ENCODE measurements around the gene AGMO.
"Not testable (repeated sequence)": the region's sequence is repeated elsewhere in the genome, so short reads cannot be mapped to it uniquely, and the experiment has no call there.

AGMO gene

DNA sequence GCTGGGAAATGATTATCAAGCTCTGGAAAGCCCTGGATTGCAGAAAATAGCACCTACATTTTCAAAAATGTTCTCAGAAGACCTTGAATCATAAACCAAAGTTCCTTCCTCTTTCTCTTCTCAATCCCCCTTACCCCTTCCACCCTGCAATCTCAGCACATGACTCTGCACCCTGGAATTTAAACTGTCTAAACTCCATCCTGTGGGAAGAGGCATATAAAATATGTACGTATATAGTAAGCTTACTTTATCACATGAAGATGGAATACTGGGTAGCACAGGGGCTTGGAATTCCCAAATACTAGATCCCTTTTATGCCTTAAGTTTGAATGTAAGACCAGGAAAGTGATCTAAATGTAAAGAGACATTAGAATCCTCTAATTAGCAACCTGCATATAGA, 7.7 kb downstream of the AGMO start:
- H3K36me3 ChIP-seq (ENCODE audit: insufficient read depth): no peaks in the 10 kb centered on the region
- no peak overlapping the region for H3K4me3 ChIP-seq (IDR thresholded peaks at IDR 0.05; ENCODE audit: insufficient read depth, low read depth, low read length)
- H3K27me3 ChIP-seq (ENCODE audit: insufficient read depth, low read depth): no peaks in the 10 kb centered on the region
- no peaks in the 10 kb centered on the region for H4K20me1 ChIP-seq (ENCODE audit: insufficient read depth)
- no peak overlapping the region for H3K27ac ChIP-seq
- TF ChIP-seq CTCF (conservative IDR thresholded peaks at IDR 0.05; ENCODE audit: low read depth, low read length): no peak
- H3K79me2 ChIP-seq (ENCODE audit: insufficient read depth, low read depth): no peaks in the 10 kb centered on the region
- H3K9ac ChIP-seq: no peak overlapping the region
- H3K4me1 ChIP-seq (ENCODE audit: low read depth, poor library complexity, severe bottlenecking): no peaks in the 10 kb centered on the region
- no peak overlapping the region for H3K4me2 ChIP-seq
- no peak overlapping the region for H2AFZ ChIP-seq (ENCODE audit: low read depth)

DNA sequence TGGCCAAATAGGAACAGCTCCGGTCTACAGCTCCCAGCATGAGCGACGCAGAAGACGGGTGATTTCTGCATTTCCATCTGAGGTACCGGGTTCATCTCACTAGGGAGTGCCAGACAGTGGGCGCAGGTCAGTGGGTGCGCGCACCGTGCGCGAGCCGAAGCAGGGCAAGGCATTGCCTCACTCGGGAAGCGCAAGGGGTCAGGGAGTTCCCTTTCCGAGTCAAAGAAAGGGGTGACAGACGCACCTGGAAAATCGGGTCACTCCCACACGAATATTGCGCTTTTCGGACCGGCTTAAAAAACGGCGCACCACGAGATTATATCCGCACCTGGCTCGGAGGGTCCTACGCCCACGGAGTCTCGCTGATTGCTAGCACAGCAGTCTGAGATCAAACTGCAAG, 14.5 kb downstream of the AGMO start:
- H3K4me3 ChIP-seq (IDR thresholded peaks at IDR 0.05; ENCODE audit: insufficient read depth, low read depth, low read length); H3K9ac ChIP-seq: not testable (repeated sequence)

GRCh38 chr7:15546272-15546792, 15.5 kb downstream of the AGMO start:
- no peak for TF ChIP-seq CTCF (conservative IDR thresholded peaks at IDR 0.05; ENCODE audit: low read depth, low read length)
- H3K79me2 ChIP-seq (ENCODE audit: insufficient read depth, low read depth): no peaks in the 10 kb centered on the region
- no peak overlapping the region for H3K4me3 ChIP-seq (IDR thresholded peaks at IDR 0.05; ENCODE audit: insufficient read depth, low read depth, low read length)
- no peak overlapping the region for H3K9ac ChIP-seq
- H4K20me1 ChIP-seq (ENCODE audit: insufficient read depth): no peaks in the 10 kb centered on the region
- no peaks in the 10 kb centered on the region for H3K4me1 ChIP-seq (ENCODE audit: low read depth, poor library complexity, severe bottlenecking)
- no peak overlapping the region for H3K4me2 ChIP-seq
- H3K36me3 ChIP-seq (ENCODE audit: insufficient read depth): no peaks in the 10 kb centered on the region
- no peaks in the 10 kb centered on the region for H3K27me3 ChIP-seq (ENCODE audit: insufficient read depth, low read depth)
- H2AFZ ChIP-seq (ENCODE audit: low read depth): no peak overlapping the region
- no peak overlapping the region for H3K27ac ChIP-seq

More for the DNA sequence above, 14.5 kb downstream of the AGMO start:
- H3K4me2 ChIP-seq; H3K27me3 ChIP-seq (ENCODE audit: insufficient read depth, low read depth); H3K4me1 ChIP-seq (ENCODE audit: low read depth, poor library complexity, severe bottlenecking); H3K79me2 ChIP-seq (ENCODE audit: insufficient read depth, low read depth); H3K36me3 ChIP-seq (ENCODE audit: insufficient read depth); H2AFZ ChIP-seq (ENCODE audit: low read depth); H3K27ac ChIP-seq; H4K20me1 ChIP-seq (ENCODE audit: insufficient read depth): not testable (repeated sequence)

DNA sequence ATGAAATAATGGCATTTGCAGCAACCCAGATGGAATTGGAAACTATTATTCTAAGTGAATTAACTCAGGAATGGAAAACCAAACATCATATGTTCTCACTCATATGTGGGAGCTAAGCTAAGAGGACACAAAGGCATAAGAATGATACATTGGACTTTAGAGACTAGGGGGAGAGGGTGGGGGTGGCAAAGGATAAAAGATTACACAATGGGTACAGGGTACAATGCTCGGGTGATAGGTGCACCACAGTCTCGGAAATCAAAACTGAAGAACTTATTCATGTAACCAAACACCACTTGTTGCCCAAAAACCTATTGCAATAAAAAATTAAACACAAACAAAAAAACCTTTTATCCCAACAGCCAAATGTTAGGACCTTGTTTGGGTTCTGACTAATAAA, 17.8 kb downstream of the AGMO start:
- Histone ChIP-seq H3K36me3 (ENCODE audit: insufficient read depth) (no peaks in the 10 kb centered on the region), H3K4me2 (no peak overlapping the region), H3K27ac (no peak overlapping the region), H2AFZ (ENCODE audit: low read depth) (no peak overlapping the region), H4K20me1 (ENCODE audit: insufficient read depth) (no peaks in the 10 kb centered on the region), H3K27me3 (ENCODE audit: insufficient read depth, low read depth) (no peaks in the 10 kb centered on the region), H3K4me1 (ENCODE audit: low read depth, poor library complexity, severe bottlenecking) (no peaks in the 10 kb centered on the region), H3K79me2 (ENCODE audit: insufficient read depth, low read depth) (no peaks in the 10 kb centered on the region), H3K4me3 (IDR thresholded peaks at IDR 0.05; ENCODE audit: insufficient read depth, low read depth, low read length) (no peak overlapping the region), H3K9ac (no peak overlapping the region)
- TF ChIP-seq CTCF (conservative IDR thresholded peaks at IDR 0.05; ENCODE audit: low read depth, low read length): no peak

DNA sequence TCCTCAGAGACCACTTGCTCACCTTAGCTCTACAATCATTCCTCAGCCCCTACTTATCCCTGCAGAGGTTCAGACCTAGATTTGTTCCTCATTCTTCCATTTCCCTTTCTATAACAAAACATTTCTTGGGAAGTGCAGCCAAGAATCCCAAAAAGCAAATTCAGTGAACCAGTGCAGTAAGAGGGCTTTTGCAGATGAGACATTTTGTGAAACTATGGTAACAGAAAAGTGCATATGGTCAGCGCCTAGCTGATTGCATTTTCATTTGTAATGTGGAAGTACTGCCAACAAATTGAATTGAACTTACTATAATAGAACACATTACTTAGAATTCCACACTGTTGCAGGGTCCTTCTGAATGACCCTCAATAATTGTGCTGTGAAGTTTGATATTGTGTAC, 18.6 kb downstream of the AGMO start:
- Histone ChIP-seq H3K9ac (no peak overlapping the region), H3K4me1 (ENCODE audit: low read depth, poor library complexity, severe bottlenecking) (no peaks in the 10 kb centered on the region), H3K36me3 (ENCODE audit: insufficient read depth) (no peaks in the 10 kb centered on the region), H3K27ac (no peak overlapping the region), H3K4me3 (IDR thresholded peaks at IDR 0.05; ENCODE audit: insufficient read depth, low read depth, low read length) (no peak overlapping the region), H3K27me3 (ENCODE audit: insufficient read depth, low read depth) (no peaks in the 10 kb centered on the region), H2AFZ (ENCODE audit: low read depth) (no peak overlapping the region), H3K4me2 (no peak overlapping the region), H4K20me1 (ENCODE audit: insufficient read depth) (no peaks in the 10 kb centered on the region), H3K79me2 (ENCODE audit: insufficient read depth, low read depth) (no peaks in the 10 kb centered on the region)
- no peak for TF ChIP-seq CTCF (conservative IDR thresholded peaks at IDR 0.05; ENCODE audit: low read depth, low read length)
